Psoas muscle (tissue), 8 donors: Measurements from ENCODE around the gene RABEP1. TPM values are rescaled to one million over a fixed set of nuclear protein-coding genes. Genes with fewer than 3 reads are reported as not detected.

Source experiments
- ATAC-seq, 4 donors: fragments of 200-7000 bp; cut with Tn5 transposase; one replicate each; pipeline ENCODE4 v1.9.1; 2020; ENCODE audit warnings: moderate library complexity in 3 of 4, mild to moderate bottlenecking in 2 of 4
- DNase-seq, 2 donors: peaks; one replicate each; pipeline ENCODE4 v3.0.0-alpha.2; 2020
- H3K27ac ChIP-seq: fragments of 200-600 bp; one replicate; pipeline ENCODE4 v1.8.0; 2022
- H3K27me3 ChIP-seq, 3 donors: fragments of 200-600 bp in 1 of 3; one replicate each; pipeline versions ENCODE4 v1.6.1 to v1.8.0; 2013 to 2022; ENCODE audit warnings: low read length in 2 of 3, mild to moderate bottlenecking in 2 of 3, moderate library complexity in 1 of 3; ENCODE audit not compliant: insufficient read depth in 3 of 3
- H3K36me3 ChIP-seq, 2 donors: fragments of 200-600 bp in 1 of 2; one replicate each; pipeline versions ENCODE4 v1.6.1 to v1.8.0; 2013 to 2022; ENCODE audit warnings: low read depth in 1 of 2, mild to moderate bottlenecking in 1 of 2, moderate library complexity in 1 of 2; ENCODE audit not compliant: insufficient read depth in 1 of 2
- H3K4me1 ChIP-seq: fragments of 200-600 bp; one replicate; pipeline ENCODE4 v1.8.0; 2022
- H3K4me3 ChIP-seq: fragments of 200-600 bp; one replicate; pipeline ENCODE4 v1.8.0; 2022; ENCODE audit warnings: mild to moderate bottlenecking
- H3K9me3 ChIP-seq: fragments of 200-600 bp; one replicate; pipeline ENCODE4 v1.8.0; 2022
- WGBS, 3 donors: extraction: QIAGEN DNeasy Blood & Tissue Kit; methylation state at CpG; one replicate each; pipeline versions ENCODE4 v1.1.6 to v1.1.7; 2013; 5-methylcytosine and 5-hydroxymethylcytosine counted together
- intact Hi-C, 2 donors: fragments of 100-400 bp; cut with DNase I; formaldehyde crosslinking; loops; one replicate each; pipeline versions ENCODE4 v1.11.0 to v1.14.2; 2022
- polyA plus RNA-seq, 3 donors: library from polyadenylated mRNA; stranded (reverse); fragments of 200-250 nt; gene quantifications; one replicate each; pipeline ENCODE4 v1.2.3, GENCODE V29; 2013
- total RNA-seq, 4 donors: library from RNA; stranded (reverse); fragmentation: NEBNext Ultra II Directional in 2 of 4; extraction: Animal tissue kit (Norgen Biotek cat#: 25700) in 2 of 4; gene quantifications; one replicate each; pipeline versions ENCODE4 v1.2.1 to v1.2.4, GENCODE V29; 2021 to 2023
- TF ChIP-seq, protein P1 (sequence below): fragments of 200-600 bp; IDR thresholded peaks from one replicate; pipeline ENCODE4 v1.8.0; 2022; ENCODE audit warnings: antibody characterized with exemption
- donor health status: healthy with polysubstance abuse.
- donor health status: DM: no; HTN: no; CAD: no; lungs with moderate emphysema.
- donor health status: Bipolar disorder and iron deficiency.
- donor health status: healthy.
- donor health status: DM: yes; HTN: yes; CAD: no.
- donor health status: DM: no; HTN: no; CAD: no.
- donor health status: DM: no; HTN: no; CAD: no.
- donor health status: DM: yes; HTN: yes; CAD: no.

The RABEP1 gene
- total and polyA plus RNA-seq, 7 donors = 33.4 to 106 (median 77.4) TPM

DNA sequence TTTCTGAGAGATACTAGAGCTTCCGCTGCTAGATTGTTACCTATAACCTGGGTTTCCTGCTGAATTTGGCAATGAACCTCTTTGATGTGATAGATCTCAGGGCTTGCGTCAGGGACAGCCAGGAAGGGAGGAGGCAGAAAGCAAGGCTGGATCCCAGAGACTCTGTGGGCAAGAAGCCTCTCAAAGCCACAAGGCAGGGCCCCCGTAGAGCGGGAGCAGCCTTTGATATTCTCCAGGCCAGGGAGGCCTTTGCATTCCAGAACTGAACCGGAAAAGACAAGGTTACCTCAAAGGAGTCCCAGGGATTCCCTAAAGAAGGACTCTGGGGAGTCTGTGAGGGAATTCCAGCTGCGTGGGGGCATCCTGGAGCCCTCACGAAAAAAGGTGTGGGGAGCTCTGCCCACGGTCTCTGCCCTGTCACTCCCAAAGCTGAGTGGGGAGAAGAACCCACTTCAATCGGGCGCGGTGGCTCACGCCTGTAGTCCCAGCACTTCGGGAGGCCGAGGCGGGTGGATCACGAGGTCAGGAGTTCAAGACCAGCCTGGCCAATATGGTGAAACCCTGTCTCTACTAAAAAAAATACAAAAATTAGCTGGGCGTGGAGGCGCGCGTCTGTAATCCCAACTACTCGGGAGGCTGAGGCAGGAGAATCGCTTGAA, 33.1 kb upstream of the RABEP1 start:
- TF ChIP-seq, protein P1, sequence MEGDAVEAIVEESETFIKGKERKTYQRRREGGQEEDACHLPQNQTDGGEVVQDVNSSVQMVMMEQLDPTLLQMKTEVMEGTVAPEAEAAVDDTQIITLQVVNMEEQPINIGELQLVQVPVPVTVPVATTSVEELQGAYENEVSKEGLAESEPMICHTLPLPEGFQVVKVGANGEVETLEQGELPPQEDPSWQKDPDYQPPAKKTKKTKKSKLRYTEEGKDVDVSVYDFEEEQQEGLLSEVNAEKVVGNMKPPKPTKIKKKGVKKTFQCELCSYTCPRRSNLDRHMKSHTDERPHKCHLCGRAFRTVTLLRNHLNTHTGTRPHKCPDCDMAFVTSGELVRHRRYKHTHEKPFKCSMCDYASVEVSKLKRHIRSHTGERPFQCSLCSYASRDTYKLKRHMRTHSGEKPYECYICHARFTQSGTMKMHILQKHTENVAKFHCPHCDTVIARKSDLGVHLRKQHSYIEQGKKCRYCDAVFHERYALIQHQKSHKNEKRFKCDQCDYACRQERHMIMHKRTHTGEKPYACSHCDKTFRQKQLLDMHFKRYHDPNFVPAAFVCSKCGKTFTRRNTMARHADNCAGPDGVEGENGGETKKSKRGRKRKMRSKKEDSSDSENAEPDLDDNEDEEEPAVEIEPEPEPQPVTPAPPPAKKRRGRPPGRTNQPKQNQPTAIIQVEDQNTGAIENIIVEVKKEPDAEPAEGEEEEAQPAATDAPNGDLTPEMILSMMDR = no peak
- Histone ChIP-seq H3K4me3 (no peak overlapping the region), H3K9me3 (no peaks in the 10 kb centered on the region), H3K36me3 (no peaks in the 10 kb centered on the region), H3K27ac (no peak overlapping the region), H3K27me3 (no peaks in the 10 kb centered on the region), H3K4me1 (no peaks in the 10 kb centered on the region)
- ATAC-seq (no peak), DNase-seq (no peak)
- intact Hi-C loops = loop anchor here (1.0 to 5.0 kb wide), 3 partner anchors 58 to 190 kb away; partner anchors contain the start of gene C1QBP (in 1 of the 2)
- 62 to 68% (median 67%) methylated on average over 22 of the region's 22 CpGs for WGBS, 3 donors

DNA sequence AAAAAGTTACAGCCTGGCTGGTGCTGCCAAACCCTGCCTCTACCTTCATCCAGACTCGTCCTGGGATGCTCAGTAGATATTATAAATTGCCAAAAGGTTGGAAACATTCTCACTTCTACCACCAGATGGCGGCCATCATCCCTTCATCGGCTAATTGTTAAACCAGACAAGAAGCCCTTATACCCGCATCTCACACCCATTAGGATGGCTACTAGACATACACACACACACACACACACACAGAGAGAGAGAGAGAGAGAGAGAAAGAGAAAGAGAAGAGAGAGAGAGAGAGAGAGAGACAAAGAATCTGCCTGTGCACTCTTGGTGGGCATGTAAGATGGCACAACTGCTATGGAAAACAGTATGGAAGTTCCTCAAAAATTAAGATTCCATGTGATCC, 32.5 kb upstream of the RABEP1 start:
- 0 to 1% (median 0%) methylated on average over 4 of the region's 4 CpGs for whole genome bisulfite sequencing, 3 donors
- H3K9me3 ChIP-seq = no peaks in the 10 kb centered on the region
- no peak overlapping the region for H3K4me3 ChIP-seq
- ATAC-seq (peak; percentile 68 to 91 (median 74)), DNase-seq (peak in 1 of 2 donors; percentile 32)
- TF ChIP-seq, protein P1 = peak; percentile 64
- no peak overlapping the region for H3K27ac ChIP-seq
- no peaks in the 10 kb centered on the region for H3K27me3 ChIP-seq
- H3K4me1 ChIP-seq = no peaks in the 10 kb centered on the region
- H3K36me3 ChIP-seq = no peaks in the 10 kb centered on the region
- intact Hi-C loops = loop anchor here (1.0 to 10.0 kb wide), 5 partner anchors 58 to 1185 kb away; partner anchors contain the start of genes C1QBP (in 2 of the 2) and AIPL1 (in 1 of the 2)

DNA sequence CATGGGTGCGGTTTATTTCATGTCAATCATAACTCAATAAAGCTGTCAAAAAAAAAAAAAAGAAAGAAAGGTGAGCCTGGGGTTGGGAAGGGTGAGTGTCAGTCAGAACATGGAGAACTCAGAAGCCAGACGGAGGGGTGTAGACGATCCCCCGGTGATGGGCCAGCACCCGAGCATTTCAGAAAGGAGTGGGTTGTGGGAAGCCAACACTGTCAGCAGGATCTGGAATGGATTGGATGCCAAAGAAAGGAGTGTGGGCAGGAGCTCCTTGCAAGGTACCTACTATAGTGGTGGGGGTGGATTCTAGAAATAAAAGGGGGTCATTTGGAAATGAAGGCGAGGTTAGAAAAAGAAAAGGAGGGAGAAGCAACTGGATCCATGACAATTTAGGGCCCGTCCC, 27.7 kb upstream of the RABEP1 start:
- intact Hi-C loops = loop anchor here (10.0 kb wide), 2 partner anchors 180 to 1180 kb away; partner anchors contain the start of genes AIPL1 (in 1 of the 2) and C1QBP (in 1 of the 2)
- Histone ChIP-seq H3K4me1 (no peaks in the 10 kb centered on the region), H3K9me3 (no peaks in the 10 kb centered on the region), H3K36me3 (no peaks in the 10 kb centered on the region), H3K4me3 (no peak overlapping the region), H3K27me3 (no peaks in the 10 kb centered on the region), H3K27ac (no peak overlapping the region)
- ATAC-seq = no peak
- DNase-seq = no peak
- TF ChIP-seq, protein P1 = no peak
- WGBS, 3 donors = 74 to 77% (median 76%) methylated on average over 7 of the region's 7 CpGs

DNA sequence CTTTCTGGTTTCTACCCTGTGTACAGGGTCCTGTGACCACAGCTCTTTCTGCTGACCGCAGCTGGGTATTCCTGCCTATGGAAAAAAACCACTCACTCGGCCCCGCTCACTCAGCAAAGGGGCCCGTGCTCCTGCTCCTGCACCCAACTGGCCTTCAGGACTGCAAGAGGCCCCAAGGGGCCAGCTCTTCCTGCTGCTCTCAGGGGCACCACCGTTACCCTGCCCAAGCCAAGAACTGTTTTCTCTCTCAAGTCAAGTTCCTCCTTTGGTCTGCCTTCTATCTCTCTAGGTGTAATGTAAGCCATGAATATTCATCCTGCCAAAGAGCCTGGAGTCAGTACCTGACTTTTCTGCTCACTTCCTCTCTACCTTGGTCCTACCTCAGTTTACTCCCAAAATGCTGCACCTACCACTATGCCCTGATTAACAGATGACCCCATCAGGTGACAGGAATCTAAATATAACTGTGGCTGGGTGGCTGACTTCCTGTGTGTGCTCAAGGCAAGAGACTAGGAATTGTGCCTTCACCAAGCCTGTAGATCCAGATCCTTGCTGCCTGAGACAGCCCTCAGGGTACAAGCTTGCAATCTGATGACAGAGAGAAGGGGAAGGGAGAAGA, 27.1 kb upstream of the RABEP1 start:
- no peak for DNase-seq
- Histone ChIP-seq H3K9me3 (no peaks in the 10 kb centered on the region), H3K27ac (no peak overlapping the region), H3K27me3 (no peaks in the 10 kb centered on the region), H3K4me1 (no peaks in the 10 kb centered on the region), H3K4me3 (no peak overlapping the region), H3K36me3 (no peaks in the 10 kb centered on the region)
- TF ChIP-seq, protein P1 = no peak
- ATAC-seq = no peak
- 69 to 79% (median 71%) methylated on average over 5 of the region's 5 CpGs for WGBS, 3 donors
- intact Hi-C loops = loop anchor here (5.0 to 10.0 kb wide), 3 partner anchors 67 to 1180 kb away; partner anchors contain the start of genes AIPL1 (in 1 of the 2) and C1QBP (in 1 of the 2)
